Measurements from ENCODE around the gene RPA1.
A peak's percentile ranks its signal among the peaks of the same experiment; 100 is the strongest.

Gene RPA1

GRCh38 chr17:1830288-1830687 lies 483 bp downstream of the RPA1 start:
- ChIA-PET CTCF (interaction anchor here (0.6 to 2.2 kb wide), 3 partner anchors 34 to 46 kb away, joined by 3 to 8 read pairs (median 6); no protein-coding TSS in a partner anchor), POLR2A (interaction anchor here (0.8 to 2.1 kb wide), 14 partner anchors 8 to 195 kb away, joined by 3 to 26 read pairs (median 4); partner anchors contain the start of gene RTN4RL1)
- Histone ChIP-seq H3K27ac (ENCODE audit: extremely low read depth, low read depth, low read length) (peak overlapping the region; percentile 59; the same call in 1 of the 2 replicates), H3K4me1 (ENCODE audit: control insufficient read depth, insufficient read depth, low read length) (0 out of 2 replicates have a peak, but pooled peaks cover 3% of the 10 kb centered on the region), H3K36me3 (ENCODE audit: control insufficient read depth in 2 of 2, insufficient read depth in 1 of 2, low read length in 2 of 2) (peaks cover 41 to 51% of the 10 kb centered on the region in 2 experiments), H3K4me3 (ENCODE audit: low read depth, low read length) (peak overlapping the region; percentile 88), H3K9me3 (ENCODE audit: control insufficient read depth, insufficient read depth, low read depth, low read length) (no peaks in the 10 kb centered on the region)
- TF ChIP-seq, protein P1, sequence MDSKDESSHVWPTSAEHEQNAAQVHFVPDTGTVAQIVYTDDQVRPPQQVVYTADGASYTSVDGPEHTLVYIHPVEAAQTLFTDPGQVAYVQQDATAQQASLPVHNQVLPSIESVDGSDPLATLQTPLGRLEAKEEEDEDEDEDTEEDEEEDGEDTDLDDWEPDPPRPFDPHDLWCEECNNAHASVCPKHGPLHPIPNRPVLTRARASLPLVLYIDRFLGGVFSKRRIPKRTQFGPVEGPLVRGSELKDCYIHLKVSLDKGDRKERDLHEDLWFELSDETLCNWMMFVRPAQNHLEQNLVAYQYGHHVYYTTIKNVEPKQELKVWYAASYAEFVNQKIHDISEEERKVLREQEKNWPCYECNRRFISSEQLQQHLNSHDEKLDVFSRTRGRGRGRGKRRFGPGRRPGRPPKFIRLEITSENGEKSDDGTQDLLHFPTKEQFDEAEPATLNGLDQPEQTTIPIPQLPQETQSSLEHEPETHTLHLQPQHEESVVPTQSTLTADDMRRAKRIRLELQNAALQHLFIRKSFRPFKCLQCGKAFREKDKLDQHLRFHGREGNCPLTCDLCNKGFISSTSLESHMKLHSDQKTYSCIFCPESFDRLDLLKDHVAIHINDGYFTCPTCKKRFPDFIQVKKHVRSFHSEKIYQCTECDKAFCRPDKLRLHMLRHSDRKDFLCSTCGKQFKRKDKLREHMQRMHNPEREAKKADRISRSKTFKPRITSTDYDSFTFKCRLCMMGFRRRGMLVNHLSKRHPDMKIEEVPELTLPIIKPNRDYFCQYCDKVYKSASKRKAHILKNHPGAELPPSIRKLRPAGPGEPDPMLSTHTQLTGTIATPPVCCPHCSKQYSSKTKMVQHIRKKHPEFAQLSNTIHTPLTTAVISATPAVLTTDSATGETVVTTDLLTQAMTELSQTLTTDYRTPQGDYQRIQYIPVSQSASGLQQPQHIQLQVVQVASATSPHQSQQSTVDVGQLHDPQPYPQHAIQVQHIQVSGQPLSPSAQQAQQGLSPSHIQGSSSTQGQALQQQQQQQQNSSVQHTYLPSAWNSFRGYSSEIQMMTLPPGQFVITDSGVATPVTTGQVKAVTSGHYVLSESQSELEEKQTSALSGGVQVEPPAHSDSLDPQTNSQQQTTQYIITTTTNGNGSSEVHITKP (tag by site-specific recombination; IDR thresholded peaks at IDR 0.05) = peak; percentile 44
- no peak for TF ChIP-seq ZNF785 (tag by site-specific recombination; IDR thresholded peaks at IDR 0.05)
- no peak for TF ChIP-seq ZSCAN30 (tag by site-specific recombination; IDR thresholded peaks at IDR 0.05)
- TF ChIP-seq, protein P2, sequence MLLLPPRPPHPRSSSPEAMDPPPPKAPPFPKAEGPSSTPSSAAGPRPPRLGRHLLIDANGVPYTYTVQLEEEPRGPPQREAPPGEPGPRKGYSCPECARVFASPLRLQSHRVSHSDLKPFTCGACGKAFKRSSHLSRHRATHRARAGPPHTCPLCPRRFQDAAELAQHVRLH (tag by site-specific recombination; IDR thresholded peaks at IDR 0.05) = no peak
- no peak for TF ChIP-seq ZNF292 (tag by site-specific recombination; IDR thresholded peaks at IDR 0.05; ENCODE audit: borderline replicate concordance, low read depth)
- peak; percentile 60 for TF ChIP-seq ZNF335 (tag by site-specific recombination; conservative IDR thresholded peaks at IDR 0.05)
- 0 out of 2 replicates have a peak, but pooled peaks have one; percentile 48 for TF ChIP-seq ZNF366 (tag by site-specific recombination; conservative IDR thresholded peaks at IDR 0.05)
- TF ChIP-seq ZNF701 (tag by site-specific recombination; IDR thresholded peaks at IDR 0.05) = no peak
- TF ChIP-seq ZNF426 (tag by site-specific recombination; IDR thresholded peaks at IDR 0.05) = no peak
- no peak for TF ChIP-seq ZSCAN5A (tag by site-specific recombination; IDR thresholded peaks at IDR 0.05)
- peak; percentile 11 for TF ChIP-seq KLF9 (tag by site-specific recombination; IDR thresholded peaks at IDR 0.05; ENCODE audit: low read depth)
- TF ChIP-seq ZNF629 (tag by site-specific recombination; IDR thresholded peaks at IDR 0.05) = no peak
- TF ChIP-seq, protein P3, sequence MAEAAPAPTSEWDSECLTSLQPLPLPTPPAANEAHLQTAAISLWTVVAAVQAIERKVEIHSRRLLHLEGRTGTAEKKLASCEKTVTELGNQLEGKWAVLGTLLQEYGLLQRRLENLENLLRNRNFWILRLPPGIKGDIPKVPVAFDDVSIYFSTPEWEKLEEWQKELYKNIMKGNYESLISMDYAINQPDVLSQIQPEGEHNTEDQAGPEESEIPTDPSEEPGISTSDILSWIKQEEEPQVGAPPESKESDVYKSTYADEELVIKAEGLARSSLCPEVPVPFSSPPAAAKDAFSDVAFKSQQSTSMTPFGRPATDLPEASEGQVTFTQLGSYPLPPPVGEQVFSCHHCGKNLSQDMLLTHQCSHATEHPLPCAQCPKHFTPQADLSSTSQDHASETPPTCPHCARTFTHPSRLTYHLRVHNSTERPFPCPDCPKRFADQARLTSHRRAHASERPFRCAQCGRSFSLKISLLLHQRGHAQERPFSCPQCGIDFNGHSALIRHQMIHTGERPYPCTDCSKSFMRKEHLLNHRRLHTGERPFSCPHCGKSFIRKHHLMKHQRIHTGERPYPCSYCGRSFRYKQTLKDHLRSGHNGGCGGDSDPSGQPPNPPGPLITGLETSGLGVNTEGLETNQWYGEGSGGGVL (tag by site-specific recombination; IDR thresholded peaks at IDR 0.05) = 0 out of 2 replicates have a peak, but pooled peaks have one; percentile 5
- no peak for TF ChIP-seq ZNF660 (tag by site-specific recombination; IDR thresholded peaks at IDR 0.05)
- no peak for TF ChIP-seq SCRT2 (tag by site-specific recombination; IDR thresholded peaks at IDR 0.05)
- 0 out of 2 replicates have a peak, but pooled peaks have one; percentile 5 for TF ChIP-seq GLIS1 (tag by site-specific recombination; IDR thresholded peaks at IDR 0.05)
- peak; percentile 91 for TF ChIP-seq PRDM1 (tag by site-specific recombination; IDR thresholded peaks at IDR 0.05)
- no peak for TF ChIP-seq TRIM28 (IDR thresholded peaks at IDR 0.05; ENCODE audit: borderline replicate concordance, low read length)
- peak; percentile 11 for TF ChIP-seq PATZ1 (tag by site-specific recombination; IDR thresholded peaks at IDR 0.05)

Measured in HEK293 (cell line).